GM10248 (cell line): Measurements from ENCODE around the gene CAMTA1.

ENCODE experiments used
- CTCF ChIA-PET: fragments of 300-600 bp; sonication (Branson Sonifier 250); formaldehyde crosslinking; extraction: SDS; loops from one replicate; lab custom pipeline; 2021; ENCODE audit warnings: antibody characterized with exemption; lab: Yijun Ruan, JAX
- POLR2A ChIA-PET: fragments of 350-650 bp; sonication (Branson Sonifier 250); formaldehyde crosslinking; extraction: SDS; loops from one replicate; lab custom pipeline; 2020; ENCODE audit warnings: antibody characterized with exemption; lab: Yijun Ruan, JAX
- DNase-seq: peaks from one replicate; pipeline ENCODE4 v3.0.0; 2012; ENCODE audit errors: extremely low spot score
- TF ChIP-seq, protein P1 (sequence below): IDR thresholded peaks from 2 replicates; pipeline ENCODE4 v1.5.1; 2012; ENCODE audit warnings: mild to moderate bottlenecking, low read depth; ENCODE audit errors: extremely low read depth, missing control alignments, control extremely low read depth

CAMTA1 gene

DNA sequence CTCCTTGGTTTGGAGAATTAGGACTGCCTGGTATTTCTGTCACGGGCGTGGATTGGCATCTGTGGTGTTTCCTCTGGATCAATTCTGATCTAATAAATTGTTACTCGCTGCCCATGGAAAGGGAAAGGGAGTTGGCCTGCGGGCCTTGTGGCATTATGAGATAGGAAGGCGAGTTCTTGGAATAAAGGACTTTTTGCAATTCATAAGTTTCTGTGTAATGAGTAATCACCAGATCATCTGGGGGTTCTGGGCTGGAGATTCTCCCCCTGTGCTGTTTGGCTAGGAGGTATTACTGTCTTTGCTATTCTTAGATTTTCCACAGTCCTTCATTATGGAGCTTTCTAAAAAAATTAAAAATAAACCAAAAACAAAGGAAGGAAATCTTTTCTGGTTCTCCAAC lies 315.9 kb downstream of the CAMTA1 start:
- ChIA-PET POLR2A (no interaction called here), CTCF (no interaction called here)
- DNase-seq = no peak
- TF ChIP-seq, protein P1, sequence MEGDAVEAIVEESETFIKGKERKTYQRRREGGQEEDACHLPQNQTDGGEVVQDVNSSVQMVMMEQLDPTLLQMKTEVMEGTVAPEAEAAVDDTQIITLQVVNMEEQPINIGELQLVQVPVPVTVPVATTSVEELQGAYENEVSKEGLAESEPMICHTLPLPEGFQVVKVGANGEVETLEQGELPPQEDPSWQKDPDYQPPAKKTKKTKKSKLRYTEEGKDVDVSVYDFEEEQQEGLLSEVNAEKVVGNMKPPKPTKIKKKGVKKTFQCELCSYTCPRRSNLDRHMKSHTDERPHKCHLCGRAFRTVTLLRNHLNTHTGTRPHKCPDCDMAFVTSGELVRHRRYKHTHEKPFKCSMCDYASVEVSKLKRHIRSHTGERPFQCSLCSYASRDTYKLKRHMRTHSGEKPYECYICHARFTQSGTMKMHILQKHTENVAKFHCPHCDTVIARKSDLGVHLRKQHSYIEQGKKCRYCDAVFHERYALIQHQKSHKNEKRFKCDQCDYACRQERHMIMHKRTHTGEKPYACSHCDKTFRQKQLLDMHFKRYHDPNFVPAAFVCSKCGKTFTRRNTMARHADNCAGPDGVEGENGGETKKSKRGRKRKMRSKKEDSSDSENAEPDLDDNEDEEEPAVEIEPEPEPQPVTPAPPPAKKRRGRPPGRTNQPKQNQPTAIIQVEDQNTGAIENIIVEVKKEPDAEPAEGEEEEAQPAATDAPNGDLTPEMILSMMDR = no peak

DNA sequence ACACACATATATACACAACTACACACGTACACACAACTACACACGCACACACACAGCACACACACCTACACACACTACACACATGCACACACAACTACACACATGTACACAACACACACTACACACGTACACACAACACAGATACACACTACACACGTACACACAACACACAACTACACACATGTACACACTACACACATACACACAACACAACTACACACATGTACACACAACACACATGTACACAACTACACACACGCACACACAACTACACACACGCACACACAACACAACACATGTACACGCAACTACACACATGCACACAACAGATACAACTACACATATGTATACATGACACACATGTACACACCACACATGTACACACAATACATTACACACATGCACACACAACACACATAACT lies 318.1 kb downstream of the CAMTA1 start:
- ChIA-PET POLR2A (no interaction called here), CTCF (no interaction called here)
- DNase-seq = no peak
- TF ChIP-seq, protein P1 = no peak

DNA sequence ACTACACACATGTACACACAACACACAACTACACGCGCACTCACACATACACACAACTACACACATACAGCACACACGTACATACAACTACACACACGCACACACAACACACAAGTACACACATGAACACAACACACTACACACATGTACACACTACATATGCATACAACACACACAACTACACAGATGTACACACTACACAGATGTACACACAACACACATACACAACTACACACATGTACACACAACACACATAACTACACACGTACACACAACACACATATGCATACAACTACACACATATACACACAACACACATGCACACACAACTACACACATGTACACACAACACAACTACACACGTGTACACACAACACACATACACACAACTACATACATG lies 318.6 kb downstream of the CAMTA1 start:
- no peak for DNase-seq
- TF ChIP-seq, protein P1 = no peak
- CTCF ChIA-PET = no interaction called here
- POLR2A ChIA-PET = no interaction called here

DNA sequence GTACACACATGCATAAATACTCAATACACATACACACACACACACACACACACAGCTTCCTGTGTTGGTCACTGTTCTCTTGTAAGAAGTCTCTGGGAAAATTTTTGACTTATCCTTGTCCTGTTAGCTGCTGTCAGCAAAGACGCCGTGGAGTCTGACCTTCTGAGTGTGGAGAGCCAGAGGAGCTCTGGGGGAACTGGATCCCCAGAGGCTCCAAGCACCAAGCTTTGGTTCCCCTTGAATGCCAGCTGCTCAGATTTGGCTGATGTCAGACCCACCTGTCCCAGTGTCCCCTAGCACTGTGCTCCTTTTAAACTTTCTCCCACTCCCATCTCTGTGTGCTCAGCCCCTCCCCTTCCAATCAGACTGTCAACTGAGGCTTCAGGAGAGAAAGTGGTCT lies 319.1 kb downstream of the CAMTA1 start:
- DNase-seq = no peak
- TF ChIP-seq, protein P1 = no peak
- ChIA-PET POLR2A (no interaction called here), CTCF (interaction anchor here (1.0 kb wide), 1 partner anchor 13 kb away, joined by 3 read pairs; no protein-coding TSS in a partner anchor)

DNA sequence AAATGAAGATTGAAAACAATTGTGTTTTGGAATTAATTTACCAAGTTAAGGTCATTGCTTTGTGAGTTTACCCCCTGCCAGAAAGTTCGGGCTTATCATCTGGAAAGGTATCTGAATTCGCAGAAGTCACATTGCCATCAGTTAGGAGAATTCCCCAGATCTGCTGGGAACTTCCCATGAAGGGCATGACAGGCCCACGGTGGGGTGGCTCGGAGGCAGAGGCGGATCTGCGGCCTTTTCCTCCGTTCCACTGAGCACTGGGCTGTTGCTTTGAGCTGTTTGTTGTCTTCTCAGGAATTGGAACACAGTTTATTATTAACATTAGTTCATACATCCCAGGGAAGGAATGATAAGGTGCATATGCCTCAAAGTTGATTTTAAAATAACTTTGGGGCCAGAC lies 320.0 kb downstream of the CAMTA1 start:
- ChIA-PET POLR2A (no interaction called here), CTCF (interaction anchor here (1.0 kb wide), 1 partner anchor 14 kb away, joined by 3 read pairs; no protein-coding TSS in a partner anchor)
- no peak for DNase-seq
- TF ChIP-seq, protein P1 = no peak

DNA sequence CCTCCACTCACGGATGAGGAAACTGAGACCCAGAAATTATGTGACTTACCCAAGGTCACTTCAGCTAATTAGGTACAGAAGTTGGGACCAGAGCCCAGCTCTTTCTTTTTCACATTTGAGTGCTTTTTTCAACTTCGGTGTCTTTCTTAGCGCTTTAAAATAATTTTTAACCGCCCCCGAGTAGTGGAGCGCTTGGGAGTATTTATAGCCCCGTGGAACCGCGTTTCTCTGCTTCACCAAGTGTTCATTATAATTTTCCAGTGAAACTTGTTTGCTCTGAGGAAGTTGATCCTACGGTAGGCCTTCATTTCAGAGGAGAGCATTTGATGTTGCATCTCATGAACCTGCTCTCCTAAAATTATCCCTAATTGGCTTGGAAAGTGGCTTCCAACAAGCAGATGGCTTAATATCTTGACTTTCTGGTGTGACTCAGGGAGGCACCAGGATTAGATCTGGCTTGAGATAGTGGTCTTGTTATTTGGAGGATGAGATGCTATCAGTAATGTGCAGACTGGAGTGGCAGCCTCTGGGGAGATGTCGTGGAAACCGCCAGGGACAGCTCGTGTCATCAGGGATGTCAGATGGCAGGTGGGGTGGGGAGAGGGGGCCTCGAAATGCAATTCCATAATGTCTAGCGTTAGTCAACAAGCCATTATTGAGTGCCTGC lies 321.3 kb downstream of the CAMTA1 start:
- ChIA-PET CTCF (no interaction called here), POLR2A (no interaction called here)
- no peak for DNase-seq
- TF ChIP-seq, protein P1 = no peak
